PC-9 (cell line): ENCODE results near the gene SRSF3. TPM values are rescaled to one million over a fixed set of nuclear protein-coding genes. Genes with fewer than 3 reads are reported as not detected.
"Not testable (repeated sequence)": the region's sequence is repeated elsewhere in the genome, so short reads cannot be mapped to it uniquely, and the experiment has no call there.

ENCODE experiments used
- BruUV-seq: library from RNA; stranded (reverse); fragments of 400-500 nt; replicated peaks from 2 replicates; lab custom pipeline; 2021; lab: Mats Ljungman, UMichigan
- CTCF ChIA-PET: fragments of 300-600 bp; sonication (Branson Sonifier 250); formaldehyde crosslinking; loops from one replicate; lab custom pipeline; 2022; ENCODE audit warnings: antibody characterized with exemption; lab: Charles Lee
- POLR2A ChIA-PET: fragments of 300-600 bp; sonication (Branson Sonifier 250); formaldehyde crosslinking; loops from one replicate; lab custom pipeline; 2022; ENCODE audit warnings: antibody characterized with exemption; ENCODE audit not compliant: unreplicated experiment; lab: Charles Lee
- DNase-seq, 2 experiments: peaks; one replicate each; pipeline versions ENCODE4 v3.0.0 to v3.0.0-alpha.2; 2015 to 2022; ENCODE audit warnings: mixed read lengths in 1 of 2
- H2AFZ ChIP-seq: fragments of 200-600 bp; sonication (generic); 2 replicates; pipeline ENCODE4 v1.8.1; 2017; ENCODE audit warnings: antibody characterized with exemption
- H3F3A ChIP-seq: fragments of 200-600 bp; sonication (generic); 2 replicates; pipeline ENCODE4 v1.8.1; 2017; ENCODE audit warnings: antibody characterized with exemption, mild to moderate bottlenecking, low read depth; ENCODE audit not compliant: insufficient read depth
- H3K27ac ChIP-seq: fragments of 200-600 bp; sonication (generic); 2 replicates; pipeline ENCODE4 v1.6.1; 2016; ENCODE audit warnings: mixed run types
- H3K27me3 ChIP-seq: fragments of 200-600 bp; sonication (generic); 2 replicates; pipeline ENCODE4 v1.6.1; 2016; ENCODE audit warnings: low read depth, mixed run types; ENCODE audit not compliant: insufficient read depth
- H3K36me3 ChIP-seq: fragments of 200-600 bp; sonication (generic); 2 replicates; pipeline ENCODE4 v1.6.1; 2016; ENCODE audit warnings: low read depth, mixed run types
- H3K4me1 ChIP-seq: fragments of 200-600 bp; sonication (generic); replicated peaks from 2 replicates; pipeline ENCODE4 v1.6.1; 2016; ENCODE audit warnings: mixed run types; ENCODE audit not compliant: insufficient read depth
- H3K4me2 ChIP-seq: fragments of 200-600 bp; sonication (generic); 2 replicates; pipeline ENCODE4 v1.6.1; 2017; ENCODE audit warnings: mixed run types
- H3K4me3 ChIP-seq: fragments of 200-600 bp; sonication (generic); 2 replicates; pipeline ENCODE4 v1.6.1; 2016; ENCODE audit warnings: mixed run types
- H3K79me2 ChIP-seq: fragments of 200-600 bp; sonication (generic); 2 replicates; pipeline ENCODE4 v1.6.1; 2017; ENCODE audit warnings: low read depth, mixed run types
- H3K9me2 ChIP-seq: fragments of 200-600 bp; sonication (generic); 2 replicates; pipeline ENCODE4 v1.8.1; 2017; ENCODE audit warnings: mild to moderate bottlenecking; ENCODE audit not compliant: insufficient read depth
- H3K9me3 ChIP-seq: fragments of 200-600 bp; sonication (generic); 2 replicates; pipeline ENCODE4 v1.8.1; 2016; ENCODE audit warnings: low read depth; ENCODE audit not compliant: insufficient read depth
- H4K20me1 ChIP-seq: fragments of 200-600 bp; sonication (generic); 2 replicates; pipeline ENCODE4 v1.8.1; 2017; ENCODE audit not compliant: insufficient read depth
- CTCF ChIP-seq: fragments of 200-600 bp; sonication (generic); conservative IDR thresholded peaks from 2 replicates; pipeline ENCODE4 v1.6.1; 2017; ENCODE audit warnings: mixed run types, antibody characterized with exemption, mild to moderate bottlenecking, moderate library complexity
- EZH2 ChIP-seq: fragments of 200-600 bp; sonication (generic); IDR thresholded peaks from 2 replicates; pipeline ENCODE4 v1.8.0; 2017; ENCODE audit warnings: antibody characterized with exemption, low read depth
- intact Hi-C: fragments of 100-400 bp; cut with micrococcal nuclease; formaldehyde crosslinking; loops from one replicate; pipeline ENCODE4 v1.10.0; 2022; ENCODE audit not compliant: unreplicated experiment
- total RNA-seq: library from RNA; stranded (reverse); gene quantifications from 2 replicates; pipeline ENCODE4 v1.2.3, GENCODE V29; 2021

The SRSF3 gene
- total RNA-seq, 1 experiment from 2014 or later: 278 TPM

DNA sequence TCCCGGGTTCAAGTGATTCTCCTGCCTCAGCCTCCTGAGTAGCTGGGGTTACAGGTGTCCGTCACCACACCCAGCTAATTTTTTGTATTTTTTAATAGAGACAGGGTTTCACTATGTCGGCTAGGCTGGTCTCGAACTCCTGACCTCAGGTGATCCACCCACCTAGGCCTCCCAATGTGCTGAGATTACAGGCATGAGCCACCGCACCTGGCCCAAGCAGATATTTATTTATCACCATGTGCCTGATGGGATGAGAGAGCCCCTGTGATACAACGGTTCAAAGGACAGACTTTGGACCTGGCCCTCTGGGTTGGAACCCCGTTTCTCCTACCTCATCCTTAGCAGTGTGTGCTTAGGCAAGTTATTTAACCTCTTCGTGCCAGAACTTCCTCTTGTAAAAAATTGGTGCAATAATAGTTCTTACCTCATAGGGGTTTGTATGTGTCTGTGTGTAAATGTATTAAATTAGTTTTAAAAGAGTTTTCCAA lies 27.7 kb upstream of the SRSF3 start:
- no peak for TF ChIP-seq CTCF
- no peak for TF ChIP-seq EZH2
- no peaks in the 10 kb centered on the region for H3K9me2 ChIP-seq
- ChIA-PET CTCF (no interaction called here), POLR2A (no interaction called here)
- H3K9me3 ChIP-seq: no peaks in the 10 kb centered on the region
- H2AFZ ChIP-seq: no peak overlapping the region
- no peaks in the 10 kb centered on the region for H3K4me1 ChIP-seq
- no peaks in the 10 kb centered on the region for H4K20me1 ChIP-seq
- no peaks in the 10 kb centered on the region for H3K27me3 ChIP-seq
- H3K79me2 ChIP-seq: no peaks in the 10 kb centered on the region
- intact Hi-C loops: no loop called here
- DNase-seq: no peak
- no peak overlapping the region for H3K27ac ChIP-seq
- H3F3A ChIP-seq: peaks cover 7% of the 10 kb centered on the region; the same call in 1 of the 2 replicates
- H3K36me3 ChIP-seq: no peaks in the 10 kb centered on the region
- no peak overlapping the region for H3K4me3 ChIP-seq
- BruUV-seq: no TSS peak
- H3K4me2 ChIP-seq: no peak overlapping the region

GRCh38 chr6:36570264-36570663 lies 23.9 kb upstream of the SRSF3 start:
- Histone ChIP-seq H3K27ac (no peak overlapping the region), H3K27me3 (no peaks in the 10 kb centered on the region), H3K4me3 (no peak overlapping the region), H4K20me1 (no peaks in the 10 kb centered on the region), H3K36me3 (no peaks in the 10 kb centered on the region), H3F3A (peaks cover 8% of the 10 kb centered on the region; the same call in 1 of the 2 replicates), H3K9me3 (no peaks in the 10 kb centered on the region), H3K4me1 (peaks cover 7% of the 10 kb centered on the region; the same call in 1 of the 2 replicates), H2AFZ (no peak overlapping the region), H3K79me2 (no peaks in the 10 kb centered on the region), H3K4me2 (no peak overlapping the region), H3K9me2 (no peaks in the 10 kb centered on the region)
- CTCF ChIA-PET: interaction anchor here (0.6 kb wide), 1 partner anchor 8 kb away, joined by 12 read pairs; no protein-coding TSS in a partner anchor
- POLR2A ChIA-PET: no interaction called here
- no TSS peak for BruUV-seq
- TF ChIP-seq CTCF (no peak), EZH2 (no peak)
- no peak for DNase-seq
- intact Hi-C loops: no loop called here

GRCh38 chr6:36571122-36572043 lies 22.8 kb upstream of the SRSF3 start:
- Histone ChIP-seq H3K27ac (no peak overlapping the region), H3K27me3 (no peaks in the 10 kb centered on the region), H3K9me2 (no peaks in the 10 kb centered on the region), H3K4me3 (no peak overlapping the region), H3K36me3 (no peaks in the 10 kb centered on the region), H3K4me2 (no peak overlapping the region), H4K20me1 (no peaks in the 10 kb centered on the region), H2AFZ (no peak overlapping the region), H3K9me3 (no peaks in the 10 kb centered on the region), H3F3A (peaks cover 8% of the 10 kb centered on the region; the same call in 1 of the 2 replicates), H3K4me1 (peaks cover 15% of the 10 kb centered on the region; the same call in 1 of the 2 replicates), H3K79me2 (no peaks in the 10 kb centered on the region)
- ChIA-PET CTCF (no interaction called here), POLR2A (no interaction called here)
- DNase-seq: no peak
- BruUV-seq: no TSS peak
- TF ChIP-seq CTCF: no peak
- TF ChIP-seq EZH2: no peak
- intact Hi-C loops: no loop called here

- intact Hi-C loops, H3K9me3 ChIP-seq, H3K9me2 ChIP-seq, POLR2A ChIA-PET, H3K27ac ChIP-seq, H3K4me2 ChIP-seq, H3K36me3 ChIP-seq, H2AFZ ChIP-seq, H3K79me2 ChIP-seq, BruUV-seq, H3K4me3 ChIP-seq, H4K20me1 ChIP-seq, H3K27me3 ChIP-seq: not testable (repeated sequence)
- CTCF ChIA-PET: interaction anchor here (0.6 kb wide), 3 partner anchors 24 to 53 kb away, joined by 3 to 17 read pairs (median 10); no protein-coding TSS in a partner anchor
- H3F3A ChIP-seq: peaks cover 14% of the 10 kb centered on the region
- peaks cover 26% of the 10 kb centered on the region for H3K4me1 ChIP-seq
- DNase-seq: peak; percentile 29 to 84
These were observed 21.5 kb upstream of the SRSF3 start for GRCh38 chr6:36572353-36573311.
